HepG2 (cell line): Measurements from ENCODE around the gene TCF7L2. TPM values are rescaled to one million over a fixed set of nuclear protein-coding genes. Genes with fewer than 3 reads are reported as not detected.

Experiments used
- ATAC-seq: fragments of 200-7000 bp; cut with Tn5 transposase; 3 replicates; pipeline ENCODE4 v1.9.1; 2020; ENCODE audit warnings: mild to moderate bottlenecking, moderate library complexity
- BruUV-seq: library from RNA; stranded (reverse); fragments of 400-500 nt; replicated peaks from 2 replicates; lab custom pipeline; 2021; lab: Mats Ljungman, UMichigan
- CTCF ChIA-PET: fragments of 300-600 bp; formaldehyde crosslinking; extraction: SDS; loops from one replicate; lab custom pipeline; 2021; ENCODE audit warnings: low total read pairs, inconsistent platforms, low intra/inter-chr PET ratio; lab: Yijun Ruan, JAX
- POLR2A ChIA-PET: fragments of 350-600 bp; sonication (Branson Sonifier 250); formaldehyde crosslinking; loops from one replicate; lab custom pipeline; 2020; ENCODE audit warnings: antibody characterized with exemption, inconsistent platforms; lab: Yijun Ruan, JAX
- DNase-seq: peaks from one replicate; pipeline ENCODE4 v3.0.0-alpha.2; 2015; ENCODE audit warnings: low spot score
- FAIRE-seq: peaks from 3 replicates; lab custom pipeline; 2011; peaks lifted over from hg19 to GRCh38; lab: Jason Lieb, UNC
- H2AFZ ChIP-seq: one replicate; pipeline ENCODE4 v1.6.1; 2011; ENCODE audit warnings: low read length, inconsistent platforms
- H3K27ac ChIP-seq: fragments of 300-600 bp; 3 replicates; pipeline ENCODE4 v1.8.0; 2011; ENCODE audit warnings: mixed run types, mild to moderate bottlenecking, mixed read lengths, low read length, inconsistent platforms; ENCODE audit not compliant: insufficient read depth; ENCODE audit errors: extremely low read length
- H3K27me3 ChIP-seq, 2 experiments: fragments of 200-600 bp in 1 of 2; 2 replicates in 1 of 2; 3 replicates in 1 of 2; pipeline versions ENCODE4 v1.6.0 to v1.8.0; 2011; ENCODE audit warnings: low read length in 2 of 2, mild to moderate bottlenecking in 2 of 2, moderate library complexity in 2 of 2, inconsistent platforms in 1 of 2; ENCODE audit not compliant: insufficient read depth in 2 of 2, control insufficient read depth in 1 of 2
- H3K36me3 ChIP-seq, 2 experiments: fragments of 200-600 bp in 1 of 2; replicated peaks in 1 of 2; 2 replicates in 1 of 2; 3 replicates in 1 of 2; pipeline versions ENCODE4 v1.5.1 to v1.8.0; 2011; ENCODE audit warnings: low read length in 2 of 2, inconsistent platforms in 1 of 2; ENCODE audit not compliant: insufficient read depth in 2 of 2, control insufficient read depth in 1 of 2
- H3K4me1 ChIP-seq: 2 replicates; pipeline ENCODE4 v1.5.1; 2012; ENCODE audit warnings: low read length, inconsistent platforms; ENCODE audit not compliant: insufficient read depth
- H3K4me2 ChIP-seq: 2 replicates; pipeline ENCODE4 v1.6.0; 2011; ENCODE audit warnings: low read depth, low read length, inconsistent platforms
- H3K4me3 ChIP-seq, 3 experiments: fragments of 200-600 bp in 1 of 3; sonication (generic), shearing (Covaris generic) in 1 of 3; replicated peaks in 1 of 3; 2 replicates each; pipeline ENCODE4 v1.5.1; 2011 to 2016; ENCODE audit warnings: low read length in 3 of 3, inconsistent platforms in 2 of 3, low read depth in 2 of 3, mild to moderate bottlenecking in 2 of 3, control low read depth in 1 of 3, mixed read lengths in 1 of 3; ENCODE audit not compliant: insufficient read depth in 1 of 3
- H3K79me2 ChIP-seq: one replicate; pipeline ENCODE4 v1.6.1; 2011; ENCODE audit warnings: low read length, inconsistent platforms; ENCODE audit not compliant: insufficient read depth
- H3K9ac ChIP-seq: 2 replicates; pipeline ENCODE4 v1.6.0; 2011; ENCODE audit warnings: mild to moderate bottlenecking, low read depth, low read length, inconsistent platforms; ENCODE audit not compliant: insufficient read depth
- H3K9me3 ChIP-seq: 2 replicates; pipeline ENCODE4 v1.5.1; 2012; ENCODE audit warnings: mild to moderate bottlenecking, low read length
- H4K20me1 ChIP-seq: 2 replicates; pipeline ENCODE4 v1.6.0; 2011; ENCODE audit warnings: inconsistent platforms, mild to moderate bottlenecking, low read length, moderate library complexity; ENCODE audit not compliant: insufficient read depth
- ADNP ChIP-seq: sonication (generic); formaldehyde crosslinking; IDR thresholded peaks from 2 replicates; pipeline ENCODE4 v1.4.0; 2020; ENCODE audit warnings: missing genetic modification reagents
- CHD2 ChIP-seq: IDR thresholded peaks from 2 replicates; pipeline ENCODE4 v1.6.1; 2011; ENCODE audit warnings: low read depth, low read length, improper control_type of control experiment
- FLYWCH1 ChIP-seq: sonication (generic); formaldehyde crosslinking; IDR thresholded peaks from 2 replicates; pipeline ENCODE4 v1.8.1; 2023; ENCODE audit warnings: mild to moderate bottlenecking, missing genetic modification reagents
- HMG20A ChIP-seq: IDR thresholded peaks from 2 replicates; pipeline ENCODE4 v1.6.1; 2016; ENCODE audit warnings: borderline replicate concordance
- HNRNPUL1 ChIP-seq: fragments of 200-400 bp; formaldehyde crosslinking; IDR thresholded peaks from 2 replicates; pipeline ENCODE4 v1.6.1; 2017; ENCODE audit warnings: low read depth, mild to moderate bottlenecking, low read length, moderate library complexity
- JUNB ChIP-seq: sonication (generic); formaldehyde crosslinking; IDR thresholded peaks from 2 replicates; pipeline ENCODE4 v1.8.0; 2022; ENCODE audit warnings: missing genetic modification reagents, mild to moderate bottlenecking, borderline replicate concordance
- TAF1 ChIP-seq: sonication (generic); formaldehyde crosslinking; IDR thresholded peaks from 2 replicates; pipeline ENCODE4 v1.4.0; 2020; ENCODE audit warnings: missing genetic modification reagents
- ZNF772 ChIP-seq: sonication (generic); formaldehyde crosslinking; IDR thresholded peaks from 2 replicates; pipeline ENCODE4 v1.5.0; 2020; ENCODE audit warnings: mild to moderate bottlenecking, missing genetic modification reagents
- ZSCAN20 ChIP-seq: sonication (generic); formaldehyde crosslinking; IDR thresholded peaks from 2 replicates; pipeline ENCODE4 v1.4.0; 2020; ENCODE audit warnings: missing genetic modification reagents, mild to moderate bottlenecking, borderline replicate concordance
- WGBS: methylation state at CpG from one replicate; pipeline ENCODE4 v1.1.6; 2017; ENCODE audit warnings: low lambda C conversion rate; 5-methylcytosine and 5-hydroxymethylcytosine counted together
- in situ Hi-C: cut with HindIII; loops from 2 replicates; pipeline ENCODE4 v1.10.0; 2017; ENCODE audit warnings: low pct_unique_long_range_greater_than_20kb; ENCODE audit not compliant: extremely low pct_ligation_motif_present
- intact Hi-C: fragments of 100-400 bp; cut with micrococcal nuclease; formaldehyde crosslinking; loops from one replicate; pipeline ENCODE4 v1.10.0; 2022; ENCODE audit not compliant: unreplicated experiment
- polyA plus RNA-seq, 8 experiments: library from polyadenylated mRNA; depleted of rRNA in 3 of 8; stranded (reverse) in 7 of 8; unstranded in 1 of 8; fragments of >200 nt; fragmentation: Illumina TruSeq in 4 of 8; extraction: Trizol in 4 of 8; gene quantifications; 2 replicates each; pipeline versions ENCODE4 v1.2.1 to v1.2.3, GENCODE V29; 2011 to 2016; ENCODE audit warnings: low read depth in 4 of 8, missing spikeins in 1 of 8, mixed read lengths in 1 of 8; ENCODE audit not compliant: insufficient read depth in 1 of 8
- total RNA-seq, 5 experiments: library from RNA; depleted of rRNA; stranded (reverse); fragments of >200 nt; fragmentation: Illumina TruSeq; extraction: Trizol; gene quantifications; 2 replicates each; pipeline ENCODE4 v1.2.3, GENCODE V29; 2016; ENCODE audit warnings: low read depth in 1 of 5
- TF ChIP-seq, protein P1 (sequence below): sonication (generic); formaldehyde crosslinking; IDR thresholded peaks from 2 replicates; pipeline ENCODE4 v1.8.0; 2022; ENCODE audit warnings: missing genetic modification reagents, mild to moderate bottlenecking, moderate library complexity, borderline replicate concordance
- TF ChIP-seq, protein P2 (sequence below): sonication (generic); formaldehyde crosslinking; IDR thresholded peaks from 2 replicates; pipeline ENCODE4 v1.5.0; 2020; ENCODE audit warnings: mild to moderate bottlenecking, missing genetic modification reagents, moderate library complexity
- TF ChIP-seq, protein P3 (sequence below): sonication (generic); formaldehyde crosslinking; IDR thresholded peaks from 2 replicates; pipeline ENCODE4 v1.4.0; 2020; ENCODE audit warnings: missing genetic modification reagents

TCF7L2 gene
- total and polyA plus RNA-seq, 2 of the 13 experiments (the other 11 are each of a cell fraction or from before 2014, with no cell fraction given): 3.9 to 13.7 TPM

DNA sequence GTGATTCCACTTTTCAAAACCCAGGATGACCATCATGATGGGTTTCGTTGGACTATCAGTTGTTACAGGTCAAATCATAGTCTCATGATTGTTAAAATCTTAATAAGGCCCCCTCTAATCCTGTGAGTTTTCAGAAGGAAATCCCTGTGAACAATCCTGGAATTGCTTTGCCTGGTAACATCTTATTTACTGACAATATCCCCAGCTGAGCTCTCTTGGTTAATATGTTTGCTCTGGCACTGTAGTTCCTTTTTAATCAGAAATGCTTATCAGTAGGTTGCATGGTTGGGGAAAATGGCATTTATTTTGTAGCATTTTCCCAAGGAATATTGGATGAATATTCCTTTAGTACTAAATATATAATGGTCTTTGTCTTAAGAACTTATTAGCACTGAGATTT lies 163.9 kb downstream of the TCF7L2 start:
- intact Hi-C loops (no loop called here), in situ Hi-C loops (loop anchor here (25.0 kb wide), 1 partner anchor 552 kb away; no protein-coding TSS in a partner anchor)
- ChIA-PET CTCF (no interaction called here), POLR2A (no interaction called here)
- Histone ChIP-seq H3K9ac (no peak overlapping the region), H3K4me3 (no peak overlapping the region), H3K79me2 (peaks cover 31% of the 10 kb centered on the region), H3K36me3 (peaks cover 4 to 8% of the 10 kb centered on the region in 2 experiments; a peak in 3 of 5 replicates), H3K27me3 (no peaks in the 10 kb centered on the region), H4K20me1 (peaks cover 14% of the 10 kb centered on the region; the same call in 1 of the 2 replicates), H3K4me2 (no peak overlapping the region), H3K9me3 (no peaks in the 10 kb centered on the region), H3K27ac (no peak overlapping the region), H3K4me1 (peaks cover 26% of the 10 kb centered on the region), H2AFZ (no peak overlapping the region)
- TF ChIP-seq TAF1 (CRISPR knock-in tag): no peak
- no peak for TF ChIP-seq FLYWCH1 (CRISPR knock-in tag)
- TF ChIP-seq CHD2: no peak
- no peak for TF ChIP-seq JUNB (CRISPR knock-in tag)
- TF ChIP-seq HMG20A (CRISPR knock-in tag): no peak
- no peak for TF ChIP-seq ZSCAN20 (CRISPR knock-in tag)
- TF ChIP-seq, protein P1, sequence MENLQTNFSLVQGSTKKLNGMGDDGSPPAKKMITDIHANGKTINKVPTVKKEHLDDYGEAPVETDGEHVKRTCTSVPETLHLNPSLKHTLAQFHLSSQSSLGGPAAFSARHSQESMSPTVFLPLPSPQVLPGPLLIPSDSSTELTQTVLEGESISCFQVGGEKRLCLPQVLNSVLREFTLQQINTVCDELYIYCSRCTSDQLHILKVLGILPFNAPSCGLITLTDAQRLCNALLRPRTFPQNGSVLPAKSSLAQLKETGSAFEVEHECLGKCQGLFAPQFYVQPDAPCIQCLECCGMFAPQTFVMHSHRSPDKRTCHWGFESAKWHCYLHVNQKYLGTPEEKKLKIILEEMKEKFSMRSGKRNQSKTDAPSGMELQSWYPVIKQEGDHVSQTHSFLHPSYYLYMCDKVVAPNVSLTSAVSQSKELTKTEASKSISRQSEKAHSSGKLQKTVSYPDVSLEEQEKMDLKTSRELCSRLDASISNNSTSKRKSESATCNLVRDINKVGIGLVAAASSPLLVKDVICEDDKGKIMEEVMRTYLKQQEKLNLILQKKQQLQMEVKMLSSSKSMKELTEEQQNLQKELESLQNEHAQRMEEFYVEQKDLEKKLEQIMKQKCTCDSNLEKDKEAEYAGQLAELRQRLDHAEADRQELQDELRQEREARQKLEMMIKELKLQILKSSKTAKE: no peak
- TF ChIP-seq ZNF772 (CRISPR knock-in tag): no peak
- no peak for TF ChIP-seq HNRNPUL1
- no peak for TF ChIP-seq ADNP (CRISPR knock-in tag)
- TF ChIP-seq, protein P2, sequence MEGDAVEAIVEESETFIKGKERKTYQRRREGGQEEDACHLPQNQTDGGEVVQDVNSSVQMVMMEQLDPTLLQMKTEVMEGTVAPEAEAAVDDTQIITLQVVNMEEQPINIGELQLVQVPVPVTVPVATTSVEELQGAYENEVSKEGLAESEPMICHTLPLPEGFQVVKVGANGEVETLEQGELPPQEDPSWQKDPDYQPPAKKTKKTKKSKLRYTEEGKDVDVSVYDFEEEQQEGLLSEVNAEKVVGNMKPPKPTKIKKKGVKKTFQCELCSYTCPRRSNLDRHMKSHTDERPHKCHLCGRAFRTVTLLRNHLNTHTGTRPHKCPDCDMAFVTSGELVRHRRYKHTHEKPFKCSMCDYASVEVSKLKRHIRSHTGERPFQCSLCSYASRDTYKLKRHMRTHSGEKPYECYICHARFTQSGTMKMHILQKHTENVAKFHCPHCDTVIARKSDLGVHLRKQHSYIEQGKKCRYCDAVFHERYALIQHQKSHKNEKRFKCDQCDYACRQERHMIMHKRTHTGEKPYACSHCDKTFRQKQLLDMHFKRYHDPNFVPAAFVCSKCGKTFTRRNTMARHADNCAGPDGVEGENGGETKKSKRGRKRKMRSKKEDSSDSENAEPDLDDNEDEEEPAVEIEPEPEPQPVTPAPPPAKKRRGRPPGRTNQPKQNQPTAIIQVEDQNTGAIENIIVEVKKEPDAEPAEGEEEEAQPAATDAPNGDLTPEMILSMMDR (CRISPR knock-in tag): no peak
- TF ChIP-seq, protein P3, sequence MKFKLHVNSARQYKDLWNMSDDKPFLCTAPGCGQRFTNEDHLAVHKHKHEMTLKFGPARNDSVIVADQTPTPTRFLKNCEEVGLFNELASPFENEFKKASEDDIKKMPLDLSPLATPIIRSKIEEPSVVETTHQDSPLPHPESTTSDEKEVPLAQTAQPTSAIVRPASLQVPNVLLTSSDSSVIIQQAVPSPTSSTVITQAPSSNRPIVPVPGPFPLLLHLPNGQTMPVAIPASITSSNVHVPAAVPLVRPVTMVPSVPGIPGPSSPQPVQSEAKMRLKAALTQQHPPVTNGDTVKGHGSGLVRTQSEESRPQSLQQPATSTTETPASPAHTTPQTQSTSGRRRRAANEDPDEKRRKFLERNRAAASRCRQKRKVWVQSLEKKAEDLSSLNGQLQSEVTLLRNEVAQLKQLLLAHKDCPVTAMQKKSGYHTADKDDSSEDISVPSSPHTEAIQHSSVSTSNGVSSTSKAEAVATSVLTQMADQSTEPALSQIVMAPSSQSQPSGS (CRISPR knock-in tag): no peak
- WGBS: 100% methylated on average over 1 of the region's 1 CpG
- FAIRE-seq (no peak), ATAC-seq (no peak), DNase-seq (no peak)
- no TSS peak for BruUV-seq
